ENCODE data around the gene HLX.

Gene HLX

DNA sequence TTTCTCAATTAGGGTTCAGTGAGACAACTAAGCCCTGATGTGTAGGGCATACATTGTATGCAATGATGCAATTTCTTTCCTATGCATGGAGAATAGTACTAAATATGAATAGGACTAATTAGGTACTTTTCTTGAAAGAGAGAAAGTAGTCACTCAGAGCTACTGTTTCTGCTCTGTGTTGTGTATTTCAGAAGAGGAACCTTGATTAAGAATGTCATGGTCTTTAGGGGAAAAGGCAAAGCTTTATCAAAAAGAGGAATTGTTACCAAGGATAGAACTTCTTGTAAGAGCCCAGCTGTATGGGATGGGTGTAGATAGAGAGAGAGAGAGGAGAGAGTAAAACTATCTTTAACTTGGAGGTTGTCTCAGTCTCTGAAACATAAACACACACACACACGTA is 49.1 kb downstream of the HLX start:
- DNase-seq, result no peak

DNA sequence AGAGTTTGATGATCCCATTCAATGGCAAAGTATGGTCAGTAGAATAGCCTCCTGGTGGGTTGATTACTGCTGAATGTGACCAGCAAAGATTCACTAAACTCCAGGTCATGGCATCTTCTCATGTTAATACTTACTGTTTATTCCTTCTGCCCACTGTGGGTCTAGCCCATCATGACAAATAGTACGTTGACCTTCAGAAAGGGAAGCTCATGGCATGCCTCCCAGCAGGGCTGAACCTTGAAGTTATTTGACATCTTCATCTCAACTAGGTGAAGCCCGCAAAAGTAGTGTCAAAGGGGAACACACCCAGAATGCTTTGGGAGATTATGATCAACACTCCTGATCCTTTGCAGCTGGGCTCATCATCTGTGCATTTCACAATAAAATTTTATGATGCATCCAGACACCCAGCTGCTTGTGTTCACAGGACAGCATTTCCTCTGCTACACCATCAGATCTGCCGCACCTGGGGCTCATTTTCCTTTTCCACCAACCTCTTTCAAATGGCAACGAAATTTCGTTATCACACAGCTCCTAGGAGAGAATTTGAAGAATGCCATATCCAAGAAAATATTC is 49.6 kb downstream of the HLX start:
- no peak for DNase-seq

DNA sequence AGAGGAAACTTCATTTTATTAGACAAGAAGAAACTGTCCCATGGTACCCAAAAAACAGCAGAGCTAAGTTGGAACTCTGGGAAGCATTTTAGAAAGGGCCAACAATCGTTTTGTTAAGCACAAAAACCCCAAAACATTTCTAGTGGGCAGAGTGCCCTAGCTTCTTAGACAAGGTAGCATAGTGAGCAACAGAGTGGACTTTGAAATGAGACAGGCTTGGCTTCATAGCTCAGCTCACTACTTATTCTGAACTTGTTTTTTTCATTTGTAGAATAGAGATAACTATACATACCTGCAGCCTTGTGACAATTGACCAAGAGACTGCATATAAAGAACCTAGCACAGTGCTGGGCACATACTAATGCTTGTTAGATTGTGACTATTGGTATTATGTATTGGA is 50.1 kb downstream of the HLX start:
- DNase-seq, result no peak
